HG03378 (cell line): Measurements from ENCODE around the gene PNP.
"Not testable (repeated sequence)": the region's sequence is repeated elsewhere in the genome, so short reads cannot be mapped to it uniquely, and the experiment has no call there.

ENCODE experiments used
- ATAC-seq: cut with Tn5 transposase; IDR thresholded peaks from one replicate; pipeline ENCODE4 v1.9.1; 2021; ENCODE audit warnings: mild to moderate bottlenecking, moderate library complexity; ENCODE audit not compliant: unreplicated experiment

PNP gene

DNA sequence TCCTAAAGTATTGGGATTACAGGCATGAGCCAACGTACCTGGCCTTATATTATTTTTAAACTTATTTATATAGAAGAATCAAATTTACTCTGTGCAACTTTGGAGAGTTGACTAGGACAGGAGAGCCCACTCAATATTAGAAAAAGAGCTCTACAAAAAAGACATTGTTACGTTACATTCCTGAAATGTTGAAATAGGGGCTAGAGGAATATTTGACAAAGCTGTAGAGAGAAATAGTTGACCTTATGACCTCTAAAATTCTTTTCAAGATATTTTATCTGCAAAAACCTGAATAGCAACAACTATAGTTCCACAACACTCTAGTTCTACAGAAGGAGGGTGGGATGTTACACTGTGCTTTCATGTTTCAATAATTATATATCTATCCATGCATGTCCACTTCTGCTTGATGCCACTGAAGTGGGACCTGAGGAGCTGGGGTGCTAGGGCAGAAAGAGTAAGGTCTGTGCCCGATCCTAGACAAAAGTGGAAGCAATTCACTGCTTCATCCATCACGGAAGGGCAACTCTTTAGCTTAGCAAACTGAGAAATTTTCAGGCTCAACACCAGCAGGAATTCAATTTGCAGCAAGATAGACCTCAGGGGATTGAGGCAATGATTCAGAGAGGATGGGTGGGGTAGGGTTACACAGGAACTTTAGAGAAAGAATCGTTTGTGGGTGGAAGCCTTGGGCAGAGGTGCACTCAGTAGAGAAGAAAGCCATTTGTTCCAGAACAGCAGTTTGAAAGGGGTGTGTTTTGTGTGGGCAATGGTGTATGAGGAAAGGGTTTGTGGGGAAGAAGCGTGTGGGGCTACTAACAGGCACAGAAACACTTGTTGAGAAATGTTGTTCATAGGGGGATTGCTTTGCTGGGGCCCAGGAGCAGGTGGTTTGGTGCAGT, 20.1 kb downstream of the PNP start:
- no peak for ATAC-seq

DNA sequence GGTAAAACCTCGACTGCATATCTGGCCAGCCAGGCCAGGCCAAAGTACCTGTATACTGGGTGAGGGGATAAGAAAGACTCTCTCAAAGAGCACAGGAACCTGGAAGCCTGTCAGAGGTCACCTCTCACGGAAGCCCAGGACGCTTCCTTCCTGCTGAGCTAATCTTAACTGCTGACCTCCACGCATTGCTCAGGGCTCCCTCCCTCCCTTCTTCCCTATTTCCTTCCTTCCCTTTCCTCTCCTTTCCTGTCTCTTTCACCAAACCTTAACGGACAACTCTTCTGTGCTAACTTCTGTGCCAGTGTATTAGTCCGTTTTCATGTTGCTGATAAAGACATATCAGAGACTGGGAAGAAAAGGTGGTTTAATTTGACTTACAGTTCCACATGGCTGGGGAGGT, 21.4 kb downstream of the PNP start:
- no peak for ATAC-seq

DNA sequence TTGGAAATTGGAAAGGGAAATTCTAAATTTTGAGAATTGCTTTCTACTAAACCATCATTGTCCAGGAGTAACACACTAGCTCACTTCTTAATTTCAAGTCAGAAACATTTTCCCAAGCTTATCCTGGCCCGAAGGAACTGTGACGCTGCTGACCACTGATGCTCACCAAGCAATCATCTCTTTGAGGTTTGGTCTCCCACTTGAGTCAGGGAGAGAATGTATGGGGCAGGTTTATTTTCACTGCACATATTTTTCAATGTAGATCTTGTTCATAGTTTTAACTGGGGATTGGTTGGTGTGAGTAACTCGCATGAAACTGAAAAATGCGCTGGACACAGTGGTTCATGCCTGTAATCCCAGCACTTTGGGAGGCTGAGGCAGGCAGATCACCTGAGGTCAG, 23.3 kb downstream of the PNP start:
- no peak for ATAC-seq

DNA sequence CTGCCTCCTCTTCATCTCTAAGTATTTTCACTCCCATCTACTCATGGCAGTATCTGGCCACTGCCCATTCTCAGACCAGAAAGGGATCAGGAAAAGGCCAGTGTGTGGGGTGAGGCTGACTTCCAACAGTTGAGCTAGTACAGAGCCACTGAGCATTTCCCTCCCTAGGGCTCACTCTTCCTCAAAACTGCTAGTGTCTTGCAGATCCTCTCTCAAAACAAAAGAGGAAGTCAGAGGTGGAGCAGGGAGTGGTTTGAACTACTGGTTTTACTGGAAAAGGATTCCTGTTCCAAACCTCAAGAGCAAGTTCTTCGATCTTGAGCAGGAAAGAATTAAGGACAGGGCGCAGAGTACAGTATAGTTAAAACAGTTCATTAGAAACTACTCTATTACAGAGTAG, 24.4 kb downstream of the PNP start:
- ATAC-seq = no peak

DNA sequence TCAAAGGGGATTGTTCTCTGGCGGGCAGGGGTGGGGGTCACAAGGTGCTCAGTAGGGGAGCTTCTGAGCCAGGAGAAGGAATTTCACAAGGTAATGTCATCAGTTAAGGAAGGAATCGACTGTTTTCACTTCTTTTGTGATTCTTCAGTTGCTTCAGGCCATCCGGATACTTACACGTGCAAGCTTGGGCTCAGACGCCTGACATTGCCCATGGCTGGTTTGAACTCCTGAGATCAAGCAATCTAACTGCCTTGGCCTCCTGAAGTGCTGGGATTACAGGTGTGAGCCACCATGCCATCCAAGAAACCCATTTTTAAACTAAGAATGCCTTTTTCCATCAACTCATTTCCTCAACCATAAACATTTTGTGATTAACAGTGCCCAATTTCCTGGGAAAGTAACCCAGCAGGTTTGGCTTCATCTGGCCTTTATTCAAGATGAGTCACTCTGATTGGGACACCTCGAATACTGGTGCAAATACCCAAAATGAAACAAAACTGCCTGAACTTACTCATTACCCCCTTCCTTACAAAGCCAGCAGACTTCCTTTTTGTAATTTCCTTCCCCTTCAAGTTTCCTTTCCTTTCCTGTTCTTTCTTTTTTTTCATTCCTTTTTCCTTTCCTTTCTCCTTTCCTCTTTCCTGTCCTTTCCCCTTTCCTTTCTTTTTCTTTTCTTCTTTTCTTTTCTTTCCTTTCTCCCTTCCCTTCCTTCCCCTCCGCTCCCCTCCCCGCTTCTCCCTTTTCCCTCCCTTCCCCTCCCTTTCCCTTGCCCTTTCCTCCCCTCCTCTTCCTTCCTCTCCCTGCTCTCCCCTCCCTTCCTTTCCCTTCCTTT, 25.9 kb downstream of the PNP start:
- ATAC-seq = no peak

DNA sequence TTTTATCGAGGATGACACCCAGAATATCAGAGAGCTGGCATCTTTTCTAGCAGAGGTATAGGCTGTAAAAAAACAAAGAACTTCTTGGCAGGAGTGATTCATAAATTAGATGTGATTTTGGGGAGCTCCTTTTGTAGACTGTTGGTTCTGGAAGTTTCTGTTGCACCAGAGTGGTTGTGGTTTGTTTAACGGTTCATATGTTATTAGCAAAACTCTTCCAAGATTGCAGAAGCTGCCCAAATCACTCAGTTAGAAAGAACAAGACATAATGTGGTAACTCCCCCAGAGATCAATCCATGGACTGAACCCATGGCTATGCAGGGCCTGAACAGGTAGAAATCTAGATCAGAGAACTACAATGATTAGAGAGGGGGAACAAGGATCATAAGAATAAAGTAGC, 29.4 kb downstream of the PNP start:
- no peak for ATAC-seq

DNA sequence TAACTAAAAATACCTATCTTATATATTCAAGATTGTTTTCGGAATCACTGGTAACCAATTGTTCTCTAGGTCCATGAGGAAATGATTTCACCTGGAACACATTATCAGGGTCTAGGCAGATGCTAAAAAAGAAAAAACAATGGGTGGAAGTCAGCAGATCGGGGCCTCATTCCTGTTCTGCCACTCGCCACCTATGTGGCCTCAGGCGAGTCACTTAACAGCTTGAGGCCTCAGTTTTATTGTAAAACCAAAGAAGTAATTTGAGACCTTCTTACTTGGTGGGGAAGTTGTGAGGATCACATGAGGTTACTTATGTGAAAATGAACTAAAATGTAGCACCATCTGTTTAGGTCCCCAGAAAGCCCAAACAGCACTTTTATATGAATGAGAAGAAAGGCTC, 29.9 kb downstream of the PNP start:
- no peak for ATAC-seq

DNA sequence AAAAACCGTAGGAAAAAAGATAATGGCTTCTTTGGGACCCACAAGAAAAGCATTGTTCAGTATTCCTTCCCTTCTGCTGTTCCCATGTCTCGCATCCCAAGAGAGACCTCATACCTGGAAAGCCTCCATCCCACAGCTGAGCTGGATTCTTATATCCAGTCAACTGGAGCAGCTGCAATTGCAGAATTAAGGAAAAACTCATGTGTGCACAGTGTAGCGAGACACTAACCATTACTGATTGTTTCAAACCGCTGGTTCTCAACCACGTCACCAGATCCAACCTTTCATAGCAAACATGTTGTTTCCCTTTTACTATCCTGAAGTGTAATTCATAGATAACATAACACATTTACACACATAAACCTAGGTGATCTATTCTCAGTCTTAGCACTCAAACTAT, 30.7 kb downstream of the PNP start:
- no peak for ATAC-seq

DNA sequence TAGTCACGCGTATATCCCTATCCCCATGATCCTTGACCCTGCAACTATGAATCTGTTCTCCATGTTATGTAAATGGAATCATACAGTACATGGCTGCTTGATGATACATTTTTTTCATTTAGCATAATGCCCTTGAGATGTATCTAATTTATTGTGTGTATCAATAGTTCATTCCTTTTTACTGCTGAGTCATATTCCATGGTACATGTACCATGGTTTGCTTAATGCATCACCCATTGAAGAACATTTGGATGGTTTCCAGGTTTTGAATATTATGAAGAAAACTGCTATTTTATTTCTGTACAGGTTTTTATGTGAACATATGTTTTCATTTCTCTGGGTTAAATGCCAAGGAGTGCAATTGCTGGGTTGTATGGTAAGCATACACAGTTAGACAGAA, 32.1 kb downstream of the PNP start:
- ATAC-seq = no peak

DNA sequence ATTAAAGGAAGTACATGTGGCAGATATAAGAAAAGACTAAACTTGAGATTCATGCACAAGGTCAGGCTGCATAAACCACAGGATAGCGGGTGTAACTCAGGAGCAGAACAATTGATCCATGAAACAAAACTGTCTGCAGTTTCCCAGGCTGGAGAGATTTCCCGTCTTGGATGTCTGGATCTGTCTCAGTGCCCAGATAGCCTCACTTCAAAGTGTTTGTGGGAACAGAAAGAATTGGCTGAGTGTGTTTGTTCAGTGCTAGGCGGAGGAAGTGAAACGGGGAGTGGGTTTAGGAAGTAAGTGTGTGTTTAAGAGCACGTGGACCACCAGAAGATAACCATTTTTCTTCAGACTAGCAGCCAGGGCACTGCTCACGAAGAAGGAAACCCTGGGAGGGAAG, 34.7 kb downstream of the PNP start:
- ATAC-seq = no peak

DNA sequence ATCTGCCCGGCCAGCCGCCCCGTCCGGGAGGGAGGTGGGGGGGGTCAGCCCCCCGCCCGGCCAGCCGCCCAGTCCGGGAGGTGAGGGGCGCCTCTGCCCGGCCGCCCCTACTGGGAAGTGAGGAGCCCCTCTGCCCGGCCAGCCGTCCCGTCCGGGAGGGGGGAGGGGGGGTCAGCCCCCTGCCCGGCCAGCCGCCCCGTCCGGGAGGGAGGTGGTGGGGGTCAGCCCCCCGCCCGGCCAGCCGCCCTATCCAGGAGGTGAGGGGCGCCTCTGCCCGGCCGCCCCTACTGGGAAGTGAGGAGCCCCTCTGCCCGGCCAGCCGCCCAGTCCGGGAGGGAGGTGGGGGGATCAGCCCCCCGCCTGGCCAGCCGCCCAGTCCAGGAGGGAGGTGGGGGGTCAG, 37.1 kb downstream of the PNP start:
- not testable (repeated sequence) for ATAC-seq

DNA sequence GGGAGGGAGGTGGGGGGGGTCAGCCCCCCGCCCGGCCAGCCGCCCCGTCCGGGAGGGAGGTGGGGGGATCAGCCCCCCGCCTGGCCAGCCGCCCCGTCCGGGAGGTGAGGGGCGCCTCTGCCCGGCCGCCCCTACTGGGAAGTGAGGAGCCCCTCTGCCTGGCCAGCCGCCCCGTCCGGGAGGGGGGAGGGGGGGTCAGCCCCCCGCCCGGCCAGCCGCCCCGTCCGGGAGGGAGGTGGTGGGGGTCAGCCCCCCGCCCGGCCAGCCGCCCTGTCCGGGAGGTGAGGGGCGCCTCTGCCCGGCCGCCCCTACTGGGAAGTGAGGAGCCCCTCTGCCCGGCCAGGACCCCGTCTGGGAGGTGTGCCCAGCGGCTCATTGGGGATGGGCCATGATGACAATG, 37.5 kb downstream of the PNP start:
- not testable (repeated sequence) for ATAC-seq

DNA sequence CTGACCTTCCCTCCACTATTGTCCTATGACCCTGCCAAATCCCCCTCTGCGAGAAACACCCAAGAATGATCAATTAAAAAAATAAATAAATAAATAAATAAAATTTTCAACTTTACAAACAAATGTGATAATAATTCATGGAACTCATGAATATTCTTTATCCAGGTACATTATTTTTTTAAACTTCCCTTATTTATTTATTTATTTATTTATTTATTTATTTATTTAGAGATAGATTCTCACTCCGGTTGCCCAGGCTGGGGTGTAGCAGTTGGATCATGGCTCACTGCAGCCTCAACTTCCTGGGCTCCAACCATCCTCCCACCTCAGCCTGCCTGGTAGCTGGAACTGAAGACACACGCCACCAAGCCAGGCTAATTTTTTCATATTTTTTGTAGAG, 38.3 kb downstream of the PNP start:
- not testable (repeated sequence) for ATAC-seq

DNA sequence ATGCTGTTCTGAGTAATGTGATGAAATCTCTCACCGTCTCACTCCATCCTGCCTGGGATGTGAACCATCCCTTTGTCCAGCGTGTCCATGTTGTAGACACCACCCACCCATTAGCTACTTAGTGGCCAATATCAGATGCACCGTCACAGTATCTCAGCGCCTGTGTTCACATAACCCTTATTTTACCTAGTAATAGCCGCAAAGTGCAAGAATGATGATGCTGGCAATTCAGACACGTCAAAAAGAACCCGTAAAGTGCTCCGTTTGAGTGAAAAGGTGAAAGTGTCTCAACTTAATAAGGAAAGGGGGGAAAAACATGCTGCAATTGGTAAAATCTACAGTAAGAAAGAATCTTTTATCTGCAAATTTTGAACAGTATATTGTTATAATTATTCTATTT, 39.2 kb downstream of the PNP start:
- ATAC-seq = no peak

DNA sequence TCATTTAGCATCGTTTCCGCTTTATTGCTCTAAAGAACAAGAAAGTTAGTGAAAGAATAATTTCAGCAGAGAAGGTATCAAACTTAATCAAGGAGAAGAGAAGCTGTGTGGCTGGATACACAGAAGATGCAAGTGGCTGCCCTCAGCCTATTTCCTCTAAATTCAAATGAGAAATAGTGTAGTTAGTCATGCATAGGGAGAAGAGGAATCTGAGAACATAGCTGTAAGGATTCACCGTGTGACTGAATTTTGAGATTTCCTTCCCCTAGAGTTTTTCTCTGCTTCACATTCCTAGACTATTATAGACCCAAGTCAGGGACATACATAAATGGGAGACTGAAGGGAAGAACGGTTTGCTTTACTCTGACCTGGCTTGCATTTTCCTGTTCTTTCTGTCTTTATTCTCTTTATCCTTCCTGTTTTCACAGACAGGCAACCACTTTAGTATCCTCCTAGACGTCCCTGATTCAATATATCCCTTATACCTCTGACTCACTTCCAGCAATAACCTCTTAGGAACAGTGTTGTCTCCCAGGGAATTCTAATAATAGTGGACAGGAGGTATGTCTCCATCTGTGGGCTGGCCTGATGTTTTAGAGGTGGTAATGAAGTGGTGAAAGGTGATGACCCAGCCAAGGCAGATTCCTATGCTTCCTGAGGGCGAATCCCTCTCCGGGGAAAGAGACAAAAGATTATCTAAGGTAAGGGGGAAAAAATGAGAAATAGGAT, 43.1 kb downstream of the PNP start:
- ATAC-seq = no peak

DNA sequence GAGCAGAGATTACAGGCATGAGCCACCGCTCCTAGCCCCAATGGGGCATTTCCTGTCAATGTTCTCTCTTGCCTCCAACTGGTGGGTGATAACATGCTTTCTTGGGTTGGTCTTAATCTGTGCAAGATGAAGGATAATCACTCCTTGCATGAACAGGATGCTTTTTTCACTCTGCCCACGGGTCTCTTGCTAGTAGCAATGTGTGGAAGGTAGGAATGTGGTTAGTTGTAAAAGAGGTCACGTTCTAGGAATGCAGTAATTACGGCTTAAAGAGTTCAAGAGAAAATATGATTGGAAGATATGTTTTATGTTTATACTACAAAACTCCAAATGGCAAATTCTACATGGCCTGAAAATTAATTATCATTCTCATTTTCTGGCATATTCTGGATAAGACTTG, 46.6 kb downstream of the PNP start:
- ATAC-seq = no peak

DNA sequence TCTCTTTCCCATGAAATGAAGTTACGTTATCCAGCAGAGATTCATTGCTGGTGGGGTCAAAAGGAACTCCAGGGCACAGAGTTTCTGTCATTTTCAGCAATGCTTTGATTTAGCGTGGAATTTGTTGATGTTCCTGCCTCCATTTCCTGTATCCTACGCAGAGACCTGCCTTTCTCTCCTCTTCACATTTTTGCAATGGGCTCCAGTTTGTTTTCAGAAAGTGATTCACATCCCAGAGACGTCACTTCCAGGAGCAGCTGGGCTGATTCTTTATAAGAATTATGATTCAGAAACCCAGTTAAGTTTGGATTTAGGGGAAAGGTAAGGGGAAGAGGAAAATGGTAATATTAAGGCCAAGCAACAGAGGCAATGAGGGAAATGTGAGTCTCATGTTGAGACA, 47.7 kb downstream of the PNP start:
- no peak for ATAC-seq

DNA sequence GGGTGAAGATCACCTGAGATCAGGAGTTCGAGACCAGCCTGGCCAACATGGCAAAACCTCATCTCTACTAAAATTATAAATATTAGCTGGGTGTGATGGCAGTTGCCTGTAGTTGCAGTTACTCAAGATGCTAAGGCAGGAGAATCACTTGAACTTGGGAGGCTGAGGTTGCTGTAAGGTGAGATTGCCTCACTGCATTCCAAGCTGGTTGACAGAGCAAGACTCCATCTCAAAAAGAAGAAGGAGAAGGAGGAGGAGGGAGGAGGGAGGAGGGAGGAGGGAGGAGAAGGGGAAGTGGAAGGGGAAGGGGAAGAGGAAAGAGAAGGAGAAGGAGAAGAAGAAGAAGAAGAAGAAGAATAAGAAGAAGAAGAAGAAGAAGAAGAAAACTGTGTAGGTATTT, 53.1 kb downstream of the PNP start:
- no peak for ATAC-seq

DNA sequence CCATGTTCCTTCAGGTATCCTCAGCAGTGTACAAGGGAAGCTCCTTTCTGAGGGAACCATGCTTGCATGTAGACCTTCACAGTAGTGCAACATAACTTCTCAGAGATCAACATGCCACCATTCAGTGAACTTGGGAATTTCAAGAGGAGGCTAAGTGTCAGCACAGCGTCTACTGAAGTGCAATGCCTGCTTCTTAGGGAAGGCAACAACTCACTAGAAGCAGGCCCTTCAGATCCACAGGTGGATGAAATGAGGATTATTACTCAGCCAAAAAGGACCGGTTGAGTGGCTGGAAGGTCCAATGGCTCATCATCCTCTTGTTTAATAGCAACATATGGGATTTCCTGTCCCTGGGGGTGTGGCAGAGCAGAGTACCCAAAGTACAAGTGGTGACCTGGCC, 54.8 kb downstream of the PNP start:
- ATAC-seq = no peak
